DND-41 (cell line): ENCODE measurements around the gene SMC1A.
A peak's percentile ranks its signal among the peaks of the same experiment; 100 is the strongest.
"Not testable (repeated sequence)": the region's sequence is repeated elsewhere in the genome, so short reads cannot be mapped to it uniquely, and the experiment has no call there.

ENCODE experiments used
- ATAC-seq: fragments of 200-7000 bp; cut with Tn5 transposase; 3 replicates; pipeline ENCODE4 v1.9.1; 2021; ENCODE audit warnings: low read depth; ENCODE audit not compliant: insufficient read depth
- DNase-seq: peaks from one replicate; pipeline ENCODE4 v3.0.0-alpha.2; 2020
- H2AFZ ChIP-seq: 2 replicates; pipeline ENCODE4 v1.6.0; 2012; ENCODE audit warnings: low read depth, low read length
- H3K27ac ChIP-seq: 2 replicates; pipeline ENCODE4 v1.5.1; 2012; ENCODE audit warnings: low read length, inconsistent platforms
- H3K27me3 ChIP-seq: fragments of 200-600 bp; sonication (generic); 2 replicates; pipeline ENCODE4 v1.6.0; 2012; ENCODE audit warnings: low read length, mild to moderate bottlenecking, inconsistent platforms; ENCODE audit not compliant: insufficient read depth, poor library complexity
- H3K36me3 ChIP-seq: 2 replicates; pipeline ENCODE4 v1.5.1; 2012; ENCODE audit warnings: low read length, inconsistent platforms; ENCODE audit not compliant: insufficient read depth
- H3K4me1 ChIP-seq: 2 replicates; pipeline ENCODE4 v1.5.1; 2012; ENCODE audit warnings: mild to moderate bottlenecking, low read length; ENCODE audit not compliant: insufficient read depth
- H3K4me2 ChIP-seq: 2 replicates; pipeline ENCODE4 v1.6.0; 2012; ENCODE audit warnings: mild to moderate bottlenecking, moderate library complexity, low read length, inconsistent platforms; ENCODE audit not compliant: insufficient read depth
- H3K4me3 ChIP-seq, 2 experiments: fragments of 200-600 bp in 1 of 2; shearing (Covaris generic) in 1 of 2; 2 replicates each; pipeline ENCODE4 v1.5.1; 2012 to 2016; ENCODE audit warnings: inconsistent platforms in 2 of 2, low read length in 2 of 2, mild to moderate bottlenecking in 2 of 2, low read depth in 1 of 2, moderate library complexity in 1 of 2
- H3K79me2 ChIP-seq: 2 replicates; pipeline ENCODE4 v1.6.0; 2012; ENCODE audit warnings: low read length, inconsistent platforms; ENCODE audit not compliant: insufficient read depth
- H3K9ac ChIP-seq: 2 replicates; pipeline ENCODE4 v1.6.0; 2012; ENCODE audit warnings: low read depth, mild to moderate bottlenecking, inconsistent platforms, low read length, moderate library complexity
- H3K9me3 ChIP-seq: 2 replicates; pipeline ENCODE4 v1.5.1; 2012; ENCODE audit warnings: low read length, moderate library complexity, mild to moderate bottlenecking, inconsistent platforms; ENCODE audit not compliant: insufficient read depth, severe bottlenecking
- H4K20me1 ChIP-seq: 2 replicates; pipeline ENCODE4 v1.6.0; 2012; ENCODE audit warnings: low read length; ENCODE audit not compliant: insufficient read depth
- CTCF ChIP-seq: IDR thresholded peaks from 2 replicates; pipeline ENCODE4 v1.5.1; 2012; ENCODE audit warnings: borderline replicate concordance, low read length, moderate library complexity, mild to moderate bottlenecking; ENCODE audit not compliant: poor library complexity, severe bottlenecking; ENCODE audit errors: extremely low read depth
- EZH2 ChIP-seq: IDR thresholded peaks from 3 replicates; pipeline ENCODE4 v1.6.1; 2012; ENCODE audit warnings: borderline replicate concordance, low read depth, mild to moderate bottlenecking, moderate library complexity, low read length, inconsistent platforms; ENCODE audit not compliant: severe bottlenecking

Gene SMC1A

GRCh38 chrX:53374222-53374820 lies 48.1 kb downstream of the SMC1A start:
- H3K27me3 ChIP-seq: no peaks in the 10 kb centered on the region
- H3K4me1 ChIP-seq: no peaks in the 10 kb centered on the region
- H4K20me1 ChIP-seq: no peaks in the 10 kb centered on the region
- H3K4me2 ChIP-seq: no peak overlapping the region
- no peak overlapping the region for H3K4me3 ChIP-seq
- DNase-seq (no peak), ATAC-seq (peak; percentile 36; the same call in 2 of the 3 replicates)
- H2AFZ ChIP-seq: no peak overlapping the region
- no peak overlapping the region for H3K9ac ChIP-seq
- peaks cover 25% of the 10 kb centered on the region for H3K36me3 ChIP-seq
- H3K27ac ChIP-seq: no peak overlapping the region
- H3K9me3 ChIP-seq: no peaks in the 10 kb centered on the region
- TF ChIP-seq CTCF (no peak), EZH2 (no peak)
- H3K79me2 ChIP-seq: no peaks in the 10 kb centered on the region

- no peak for TF ChIP-seq CTCF
- TF ChIP-seq EZH2: no peak
- Histone ChIP-seq H3K79me2 (no peaks in the 10 kb centered on the region), H3K4me1 (no peaks in the 10 kb centered on the region), H3K9me3 (no peaks in the 10 kb centered on the region), H3K36me3 (peaks cover 15% of the 10 kb centered on the region), H4K20me1 (no peaks in the 10 kb centered on the region), H3K4me3 (no peak overlapping the region), H3K4me2 (no peak overlapping the region), H2AFZ (no peak overlapping the region), H3K27ac (no peak overlapping the region), H3K27me3 (no peaks in the 10 kb centered on the region), H3K9ac (no peak overlapping the region)
- ATAC-seq (0 out of 3 replicates have a peak, but pooled peaks have one; percentile 18), DNase-seq (no peak)
Measured at GRCh38 chrX:53373307-53373706, 49.1 kb downstream of the SMC1A start.

GRCh38 chrX:53366454-53366853 lies 56.0 kb downstream of the SMC1A start:
- not testable (repeated sequence) for H3K27ac ChIP-seq, H3K4me2 ChIP-seq, H3K4me3 ChIP-seq, H4K20me1 ChIP-seq, H2AFZ ChIP-seq, H3K27me3 ChIP-seq, ATAC-seq, H3K79me2 ChIP-seq, H3K9me3 ChIP-seq, H3K36me3 ChIP-seq, DNase-seq, H3K9ac ChIP-seq
- H3K4me1 ChIP-seq: peaks cover 15% of the 10 kb centered on the region

- Histone ChIP-seq H3K27ac (peak overlapping the region; percentile 54), H3K4me2 (no peak overlapping the region), H3K9me3 (no peaks in the 10 kb centered on the region), H4K20me1 (no peaks in the 10 kb centered on the region), H3K4me3 (no peak overlapping the region), H3K4me1 (peaks cover 15% of the 10 kb centered on the region), H3K79me2 (no peaks in the 10 kb centered on the region), H3K9ac (no peak overlapping the region), H2AFZ (no peak overlapping the region), H3K36me3 (no peaks in the 10 kb centered on the region), H3K27me3 (no peaks in the 10 kb centered on the region)
- ATAC-seq (peak; percentile 97), DNase-seq (peak; percentile 52)
- TF ChIP-seq EZH2 (no peak), CTCF (no peak)
Measured at GRCh38 chrX:53362449-53362848, 60.0 kb downstream of the SMC1A start.
